HEK293 (cell line): ENCODE results near the gene CCDC61.
A peak's percentile ranks its signal among the peaks of the same experiment; 100 is the strongest.

ENCODE experiments used
- CTCF ChIP-seq: fragments of 450-650 bp; formaldehyde crosslinking; IDR thresholded peaks from 2 replicates; pipeline ENCODE4 v1.5.1; 2016; ENCODE audit warnings: missing biosample characterization, missing genetic modification characterization
- GFI1B ChIP-seq: fragments of 450-650 bp; formaldehyde crosslinking; IDR thresholded peaks from 2 replicates; pipeline ENCODE4 v1.5.1; 2016; ENCODE audit warnings: missing biosample characterization, missing genetic modification characterization
- MZF1 ChIP-seq: fragments of 450-650 bp; formaldehyde crosslinking; IDR thresholded peaks from 2 replicates; pipeline ENCODE4 v1.5.1; 2017; ENCODE audit warnings: missing biosample characterization, missing genetic modification characterization, borderline replicate concordance
- SCRT2 ChIP-seq: fragments of 450-650 bp; formaldehyde crosslinking; IDR thresholded peaks from 2 replicates; pipeline ENCODE4 v1.5.1; 2016; ENCODE audit warnings: missing biosample characterization, missing genetic modification characterization
- SP3 ChIP-seq: fragments of 450-650 bp; formaldehyde crosslinking; IDR thresholded peaks from 2 replicates; pipeline ENCODE4 v1.5.1; 2016; ENCODE audit warnings: missing biosample characterization, missing genetic modification characterization
- YY1 ChIP-seq: fragments of 450-650 bp; formaldehyde crosslinking; IDR thresholded peaks from 2 replicates; pipeline ENCODE4 v1.5.1; 2018; ENCODE audit warnings: missing biosample characterization, missing genetic modification characterization
- ZBTB10 ChIP-seq: fragments of 450-650 bp; formaldehyde crosslinking; IDR thresholded peaks from 2 replicates; pipeline ENCODE4 v1.5.1; 2016; ENCODE audit warnings: missing biosample characterization, missing genetic modification characterization
- ZNF140 ChIP-seq: fragments of 450-650 bp; formaldehyde crosslinking; IDR thresholded peaks from 2 replicates; pipeline ENCODE4 v1.5.1; 2016; ENCODE audit warnings: missing biosample characterization, missing genetic modification characterization
- ZNF146 ChIP-seq: fragments of 450-650 bp; formaldehyde crosslinking; IDR thresholded peaks from 2 replicates; pipeline ENCODE4 v1.5.1; 2016; ENCODE audit warnings: missing biosample characterization, missing genetic modification characterization
- ZNF221 ChIP-seq: fragments of 450-650 bp; formaldehyde crosslinking; IDR thresholded peaks from 2 replicates; pipeline ENCODE4 v1.5.1; 2017; ENCODE audit warnings: missing biosample characterization, missing genetic modification characterization, borderline replicate concordance
- ZNF223 ChIP-seq: fragments of 450-650 bp; formaldehyde crosslinking; IDR thresholded peaks from 2 replicates; pipeline ENCODE4 v1.5.1; 2016; ENCODE audit warnings: missing biosample characterization, missing genetic modification characterization
- ZNF350 ChIP-seq: fragments of 450-650 bp; formaldehyde crosslinking; IDR thresholded peaks from 2 replicates; pipeline ENCODE4 v1.5.0; 2017; ENCODE audit warnings: missing biosample characterization, mild to moderate bottlenecking, missing genetic modification characterization
- ZNF404 ChIP-seq: fragments of 450-650 bp; formaldehyde crosslinking; IDR thresholded peaks from 2 replicates; pipeline ENCODE4 v1.5.1; 2017; ENCODE audit warnings: missing biosample characterization, missing genetic modification characterization
- ZNF416 ChIP-seq: fragments of 450-650 bp; formaldehyde crosslinking; IDR thresholded peaks from 2 replicates; pipeline ENCODE4 v1.5.1; 2016; ENCODE audit warnings: missing biosample characterization, missing genetic modification characterization
- ZNF488 ChIP-seq: fragments of 450-650 bp; formaldehyde crosslinking; IDR thresholded peaks from 2 replicates; pipeline ENCODE4 v1.5.1; 2016; ENCODE audit warnings: missing biosample characterization, missing genetic modification characterization
- ZNF544 ChIP-seq: fragments of 450-650 bp; formaldehyde crosslinking; IDR thresholded peaks from 2 replicates; pipeline ENCODE4 v1.5.0; 2017; ENCODE audit warnings: missing biosample characterization, missing genetic modification characterization
- ZNF596 ChIP-seq: fragments of 450-650 bp; IDR thresholded peaks from 2 replicates; pipeline ENCODE4 v1.5.0; 2018; ENCODE audit warnings: missing biosample characterization, mild to moderate bottlenecking, missing genetic modification characterization, moderate library complexity
- ZNF623 ChIP-seq: fragments of 450-650 bp; formaldehyde crosslinking; IDR thresholded peaks from 2 replicates; pipeline ENCODE4 v1.5.1; 2016; ENCODE audit warnings: missing biosample characterization, missing genetic modification characterization
- ZNF639 ChIP-seq: fragments of 450-650 bp; formaldehyde crosslinking; IDR thresholded peaks from 2 replicates; pipeline ENCODE4 v1.5.1; 2016; ENCODE audit warnings: missing biosample characterization, missing genetic modification characterization
- ZNF664 ChIP-seq: fragments of 450-650 bp; formaldehyde crosslinking; IDR thresholded peaks from 2 replicates; pipeline ENCODE4 v1.5.1; 2016; ENCODE audit warnings: missing biosample characterization, missing genetic modification characterization
- ZNF670 ChIP-seq: fragments of 450-650 bp; formaldehyde crosslinking; IDR thresholded peaks from 2 replicates; pipeline ENCODE4 v1.5.1; 2016; ENCODE audit warnings: missing biosample characterization, missing genetic modification characterization, low read depth
- ZNF791 ChIP-seq: fragments of 450-650 bp; formaldehyde crosslinking; IDR thresholded peaks from 2 replicates; pipeline ENCODE4 v1.5.1; 2016; ENCODE audit warnings: missing biosample characterization, missing genetic modification characterization
- ZNF830 ChIP-seq: fragments of 450-650 bp; IDR thresholded peaks from 2 replicates; pipeline ENCODE4 v1.5.0; 2018; ENCODE audit warnings: missing biosample characterization, missing genetic modification characterization, low read depth, mild to moderate bottlenecking, moderate library complexity
- TF ChIP-seq, protein P1 (sequence below): fragments of 450-650 bp; IDR thresholded peaks from 2 replicates; pipeline ENCODE4 v1.5.1; 2018; ENCODE audit warnings: missing biosample characterization, mild to moderate bottlenecking, missing genetic modification characterization
- TF ChIP-seq, protein P2 (sequence below): fragments of 450-650 bp; formaldehyde crosslinking; IDR thresholded peaks from 2 replicates; pipeline ENCODE4 v1.5.1; 2016; ENCODE audit warnings: missing biosample characterization, missing genetic modification characterization
- TF ChIP-seq, protein P3 (sequence below): fragments of 450-650 bp; formaldehyde crosslinking; IDR thresholded peaks from 2 replicates; pipeline ENCODE4 v1.5.1; 2016; ENCODE audit warnings: missing biosample characterization, missing genetic modification characterization

The CCDC61 gene

GRCh38 chr19:46009530-46010510 lies 14.6 kb downstream of the CCDC61 start (continued):
- TF ChIP-seq CTCF (peak; percentile 87), ZNF623 (tag by site-specific recombination) (no peak), ZNF488 (no peak), ZNF140 (tag by site-specific recombination) (no peak), ZNF350 (no peak), GFI1B (tag by site-specific recombination) (no peak), SCRT2 (tag by site-specific recombination) (no peak), ZNF404 (tag by site-specific recombination) (no peak), ZNF596 (tag by site-specific recombination) (no peak), ZNF639 (tag by site-specific recombination) (no peak), SP3 (tag by site-specific recombination) (peak; percentile 32; the same call in 1 of the 2 replicates), ZNF791 (no peak), ZNF830 (tag by site-specific recombination) (no peak), ZNF670 (tag by site-specific recombination) (no peak), ZNF544 (tag by site-specific recombination) (no peak), YY1 (tag by site-specific recombination) (no peak), ZNF416 (no peak), ZBTB10 (0 out of 2 replicates have a peak, but pooled peaks have one; percentile 39), ZNF223 (tag by site-specific recombination) (no peak), ZNF221 (tag by site-specific recombination) (no peak), MZF1 (tag by site-specific recombination) (no peak), ZNF146 (tag by site-specific recombination) (no peak), ZNF664 (no peak)
- TF ChIP-seq, protein P1, sequence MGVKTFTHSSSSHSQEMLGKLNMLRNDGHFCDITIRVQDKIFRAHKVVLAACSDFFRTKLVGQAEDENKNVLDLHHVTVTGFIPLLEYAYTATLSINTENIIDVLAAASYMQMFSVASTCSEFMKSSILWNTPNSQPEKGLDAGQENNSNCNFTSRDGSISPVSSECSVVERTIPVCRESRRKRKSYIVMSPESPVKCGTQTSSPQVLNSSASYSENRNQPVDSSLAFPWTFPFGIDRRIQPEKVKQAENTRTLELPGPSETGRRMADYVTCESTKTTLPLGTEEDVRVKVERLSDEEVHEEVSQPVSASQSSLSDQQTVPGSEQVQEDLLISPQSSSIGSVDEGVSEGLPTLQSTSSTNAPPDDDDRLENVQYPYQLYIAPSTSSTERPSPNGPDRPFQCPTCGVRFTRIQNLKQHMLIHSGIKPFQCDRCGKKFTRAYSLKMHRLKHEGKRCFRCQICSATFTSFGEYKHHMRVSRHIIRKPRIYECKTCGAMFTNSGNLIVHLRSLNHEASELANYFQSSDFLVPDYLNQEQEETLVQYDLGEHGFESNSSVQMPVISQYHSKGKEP (tag by site-specific recombination), result no peak
- TF ChIP-seq, protein P2, sequence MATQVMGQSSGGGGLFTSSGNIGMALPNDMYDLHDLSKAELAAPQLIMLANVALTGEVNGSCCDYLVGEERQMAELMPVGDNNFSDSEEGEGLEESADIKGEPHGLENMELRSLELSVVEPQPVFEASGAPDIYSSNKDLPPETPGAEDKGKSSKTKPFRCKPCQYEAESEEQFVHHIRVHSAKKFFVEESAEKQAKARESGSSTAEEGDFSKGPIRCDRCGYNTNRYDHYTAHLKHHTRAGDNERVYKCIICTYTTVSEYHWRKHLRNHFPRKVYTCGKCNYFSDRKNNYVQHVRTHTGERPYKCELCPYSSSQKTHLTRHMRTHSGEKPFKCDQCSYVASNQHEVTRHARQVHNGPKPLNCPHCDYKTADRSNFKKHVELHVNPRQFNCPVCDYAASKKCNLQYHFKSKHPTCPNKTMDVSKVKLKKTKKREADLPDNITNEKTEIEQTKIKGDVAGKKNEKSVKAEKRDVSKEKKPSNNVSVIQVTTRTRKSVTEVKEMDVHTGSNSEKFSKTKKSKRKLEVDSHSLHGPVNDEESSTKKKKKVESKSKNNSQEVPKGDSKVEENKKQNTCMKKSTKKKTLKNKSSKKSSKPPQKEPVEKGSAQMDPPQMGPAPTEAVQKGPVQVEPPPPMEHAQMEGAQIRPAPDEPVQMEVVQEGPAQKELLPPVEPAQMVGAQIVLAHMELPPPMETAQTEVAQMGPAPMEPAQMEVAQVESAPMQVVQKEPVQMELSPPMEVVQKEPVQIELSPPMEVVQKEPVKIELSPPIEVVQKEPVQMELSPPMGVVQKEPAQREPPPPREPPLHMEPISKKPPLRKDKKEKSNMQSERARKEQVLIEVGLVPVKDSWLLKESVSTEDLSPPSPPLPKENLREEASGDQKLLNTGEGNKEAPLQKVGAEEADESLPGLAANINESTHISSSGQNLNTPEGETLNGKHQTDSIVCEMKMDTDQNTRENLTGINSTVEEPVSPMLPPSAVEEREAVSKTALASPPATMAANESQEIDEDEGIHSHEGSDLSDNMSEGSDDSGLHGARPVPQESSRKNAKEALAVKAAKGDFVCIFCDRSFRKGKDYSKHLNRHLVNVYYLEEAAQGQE, result no peak
- TF ChIP-seq, protein P3, sequence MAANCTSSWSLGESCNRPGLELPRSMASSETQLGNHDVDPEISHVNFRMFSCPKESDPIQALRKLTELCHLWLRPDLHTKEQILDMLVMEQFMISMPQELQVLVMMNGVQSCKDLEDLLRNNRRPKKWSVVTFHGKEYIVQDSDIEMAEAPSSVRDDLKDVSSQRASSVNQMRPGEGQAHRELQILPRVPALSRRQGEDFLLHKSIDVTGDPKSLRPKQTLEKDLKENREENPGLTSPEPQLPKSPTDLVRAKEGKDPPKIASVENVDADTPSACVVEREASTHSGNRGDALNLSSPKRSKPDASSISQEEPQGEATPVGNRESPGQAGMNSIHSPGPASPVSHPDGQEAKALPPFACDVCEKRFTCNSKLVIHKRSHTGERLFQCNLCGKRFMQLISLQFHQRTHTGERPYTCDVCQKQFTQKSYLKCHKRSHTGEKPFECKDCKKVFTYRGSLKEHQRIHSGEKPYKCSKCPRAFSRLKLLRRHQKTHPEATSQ (tag by site-specific recombination), result no peak
